Breast epithelium (tissue), 4 donors: ENCODE data around the gene SYTL4. TPM values are rescaled to one million over a fixed set of nuclear protein-coding genes. Genes with fewer than 3 reads are reported as not detected.
"Not testable (repeated sequence)": the region's sequence is repeated elsewhere in the genome, so short reads cannot be mapped to it uniquely, and the experiment has no call there.

Source experiments
- DNase-seq, 2 donors: peaks; one replicate each; pipeline ENCODE4 v3.0.0-alpha.2; 2019; ENCODE audit warnings: low spot score in 2 of 2
- H3K27ac ChIP-seq, 2 donors: fragments of 200-600 bp; sonication (generic) in 1 of 2; one replicate each; pipeline ENCODE4 v1.5.1; 2016 to 2019; ENCODE audit warnings: mild to moderate bottlenecking in 1 of 2
- H3K27me3 ChIP-seq, 2 donors: fragments of 200-600 bp; sonication (generic) in 1 of 2; one replicate each; pipeline versions ENCODE4 v1.5.1 to v1.6.0; 2017 to 2019; ENCODE audit warnings: control low read depth in 1 of 2, mild to moderate bottlenecking in 1 of 2
- H3K36me3 ChIP-seq: fragments of 200-600 bp; one replicate; pipeline ENCODE4 v1.5.1; 2019
- H3K4me1 ChIP-seq, 2 donors: fragments of 200-600 bp; sonication (generic); one replicate each; pipeline ENCODE4 v1.5.1; 2016 to 2019; ENCODE audit warnings: control low read depth in 1 of 2
- H3K4me3 ChIP-seq, 3 donors: fragments of 200-600 bp; sonication (generic); 1 replicate in 2 of 3; 2 replicates in 1 of 3; pipeline ENCODE4 v1.5.1; 2016 to 2019; ENCODE audit warnings: mild to moderate bottlenecking in 3 of 3, moderate library complexity in 2 of 3
- H3K9me3 ChIP-seq, 2 donors: fragments of 200-600 bp; sonication (generic) in 1 of 2; one replicate each; pipeline ENCODE4 v1.5.1; 2016 to 2019; ENCODE audit warnings: control low read depth in 1 of 2
- POLR2A ChIP-seq: fragments of 450-650 bp; IDR thresholded peaks from one replicate; pipeline ENCODE4 v1.6.1; 2016; ENCODE audit warnings: antibody characterized with exemption, mild to moderate bottlenecking, moderate library complexity
- POLR2AphosphoS5 ChIP-seq, 3 donors: sonication (generic); formaldehyde crosslinking; IDR thresholded peaks; one replicate each; pipeline ENCODE4 v1.6.1; 2017; ENCODE audit warnings: antibody characterized with exemption in 3 of 3
- intact Hi-C: fragments of 100-400 bp; cut with DNase I; formaldehyde crosslinking; loops from one replicate; pipeline ENCODE4 v1.15.1; 2023; ENCODE audit warnings: low total_unique reads
- total RNA-seq, 3 donors: library from RNA; depleted of rRNA; stranded (reverse); fragments of >200 nt; gene quantifications; one replicate each; pipeline ENCODE4 v1.1.0, GENCODE V29; 2016
- TF ChIP-seq, protein P1 (sequence below), 3 donors: fragments of 450-650 bp; IDR thresholded peaks; one replicate each; pipeline ENCODE4 v1.5.1; 2016 to 2017; ENCODE audit warnings: antibody characterized with exemption in 3 of 3, mild to moderate bottlenecking in 3 of 3, moderate library complexity in 3 of 3

The SYTL4 gene
- total RNA-seq, 3 donors from 2014 or later = 19.3 to 29.9 (median 25.2) TPM

DNA sequence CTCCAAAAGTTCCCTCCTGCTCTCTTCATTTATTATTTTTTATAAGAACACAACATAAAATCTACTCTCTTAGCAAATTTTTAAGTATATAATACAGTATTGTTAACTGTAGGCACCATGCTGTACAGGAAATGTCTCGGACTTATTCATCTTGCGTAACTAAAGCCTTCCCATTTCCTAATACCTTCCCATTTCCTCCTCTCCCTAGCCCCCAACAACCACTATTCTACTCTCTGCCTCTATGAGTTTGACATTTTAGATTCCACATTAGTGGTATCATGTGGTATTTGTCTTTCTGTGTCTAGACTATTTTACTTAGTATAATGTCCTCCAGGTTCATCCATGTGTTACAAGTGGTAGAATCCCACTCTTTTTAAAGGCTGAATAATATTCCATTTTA is 15.8 kb upstream of the SYTL4 start:
- Histone ChIP-seq H3K27me3 (peaks cover 0 to 59% of the 10 kb centered on the region in 2 donors), H3K27ac (no peak overlapping the region), H3K4me1 (no peaks in the 10 kb centered on the region), H3K36me3 (no peaks in the 10 kb centered on the region), H3K9me3 (no peaks in the 10 kb centered on the region), H3K4me3 (no peak overlapping the region)
- TF ChIP-seq POLR2AphosphoS5 (IDR thresholded peaks at IDR 0.05) = no peak
- TF ChIP-seq POLR2A = no peak
- TF ChIP-seq, protein P1, sequence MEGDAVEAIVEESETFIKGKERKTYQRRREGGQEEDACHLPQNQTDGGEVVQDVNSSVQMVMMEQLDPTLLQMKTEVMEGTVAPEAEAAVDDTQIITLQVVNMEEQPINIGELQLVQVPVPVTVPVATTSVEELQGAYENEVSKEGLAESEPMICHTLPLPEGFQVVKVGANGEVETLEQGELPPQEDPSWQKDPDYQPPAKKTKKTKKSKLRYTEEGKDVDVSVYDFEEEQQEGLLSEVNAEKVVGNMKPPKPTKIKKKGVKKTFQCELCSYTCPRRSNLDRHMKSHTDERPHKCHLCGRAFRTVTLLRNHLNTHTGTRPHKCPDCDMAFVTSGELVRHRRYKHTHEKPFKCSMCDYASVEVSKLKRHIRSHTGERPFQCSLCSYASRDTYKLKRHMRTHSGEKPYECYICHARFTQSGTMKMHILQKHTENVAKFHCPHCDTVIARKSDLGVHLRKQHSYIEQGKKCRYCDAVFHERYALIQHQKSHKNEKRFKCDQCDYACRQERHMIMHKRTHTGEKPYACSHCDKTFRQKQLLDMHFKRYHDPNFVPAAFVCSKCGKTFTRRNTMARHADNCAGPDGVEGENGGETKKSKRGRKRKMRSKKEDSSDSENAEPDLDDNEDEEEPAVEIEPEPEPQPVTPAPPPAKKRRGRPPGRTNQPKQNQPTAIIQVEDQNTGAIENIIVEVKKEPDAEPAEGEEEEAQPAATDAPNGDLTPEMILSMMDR (IDR thresholded peaks at IDR 0.05) = no peak
- no peak for DNase-seq
- intact Hi-C loops = no loop called here

DNA sequence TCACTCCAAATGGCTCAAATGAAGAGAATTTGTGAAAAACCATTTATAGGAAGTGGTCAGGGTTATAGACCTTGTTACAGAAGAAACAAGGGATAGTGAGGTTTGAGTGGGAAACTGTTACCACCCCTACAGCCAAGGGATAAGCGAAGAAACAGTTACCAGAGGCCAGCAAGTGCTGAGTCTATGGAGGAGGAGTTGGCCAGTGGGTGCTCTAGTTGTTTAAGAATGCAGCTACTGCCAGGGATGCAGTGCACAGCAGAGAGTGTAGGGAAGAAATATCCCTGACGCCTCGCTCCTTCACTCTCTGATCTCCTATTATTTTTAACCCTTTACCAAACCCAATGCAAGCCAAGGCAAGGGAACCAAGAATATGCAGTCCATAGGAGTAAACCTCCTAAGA is 15.2 kb upstream of the SYTL4 start:
- H3K9me3 ChIP-seq = no peaks in the 10 kb centered on the region
- peaks cover 0 to 55% of the 10 kb centered on the region in 2 donors for H3K27me3 ChIP-seq
- no peak overlapping the region for H3K4me3 ChIP-seq
- intact Hi-C loops = no loop called here
- DNase-seq = no peak
- no peaks in the 10 kb centered on the region for H3K4me1 ChIP-seq
- no peak for TF ChIP-seq POLR2AphosphoS5 (IDR thresholded peaks at IDR 0.05)
- TF ChIP-seq, protein P1 (IDR thresholded peaks at IDR 0.05) = no peak
- TF ChIP-seq POLR2A = no peak
- H3K27ac ChIP-seq = no peak overlapping the region
- H3K36me3 ChIP-seq = no peaks in the 10 kb centered on the region

DNA sequence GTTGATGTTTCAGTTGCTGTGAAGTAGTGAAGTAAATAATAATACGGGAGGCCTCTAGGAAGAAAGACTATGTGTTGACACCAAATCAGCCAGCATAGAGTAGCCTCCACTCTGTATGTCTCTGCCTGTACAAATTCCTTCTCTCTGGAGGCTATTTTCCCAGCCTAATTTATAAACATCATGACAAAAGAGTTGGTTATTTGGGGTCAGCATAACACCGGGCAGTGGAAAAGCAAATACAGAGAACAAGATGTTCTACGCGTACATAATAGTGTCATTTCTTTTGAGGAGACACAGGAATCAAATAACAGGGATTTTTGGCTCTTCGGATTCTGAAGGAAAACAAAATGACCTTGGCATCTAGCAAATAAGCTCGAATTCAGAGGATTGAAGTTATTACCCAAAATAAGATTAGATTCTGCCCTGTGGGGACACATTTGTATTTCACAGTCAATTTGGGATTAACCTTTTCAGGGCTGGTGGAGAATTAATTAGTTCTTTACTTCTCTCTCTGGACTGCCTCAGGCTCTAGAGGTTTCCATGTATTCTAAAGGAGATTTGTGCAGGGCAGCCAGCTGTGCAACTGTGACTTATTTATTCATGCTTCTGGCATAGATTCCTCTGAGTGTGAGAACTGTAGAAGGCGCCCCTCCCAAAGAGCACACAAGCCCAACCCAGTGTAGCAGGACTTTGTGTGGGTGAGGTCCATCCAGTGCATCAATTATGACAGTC is 14.1 kb upstream of the SYTL4 start:
- Histone ChIP-seq H3K9me3 (no peaks in the 10 kb centered on the region), H3K36me3 (no peaks in the 10 kb centered on the region), H3K4me3 (no peak overlapping the region), H3K4me1 (no peaks in the 10 kb centered on the region), H3K27ac (peak overlapping the region; percentile 23 to 53), H3K27me3 (peaks cover 0 to 53% of the 10 kb centered on the region in 2 donors)
- intact Hi-C loops = no loop called here
- TF ChIP-seq POLR2A = no peak
- TF ChIP-seq, protein P1 (IDR thresholded peaks at IDR 0.05) = no peak
- no peak for DNase-seq

DNA sequence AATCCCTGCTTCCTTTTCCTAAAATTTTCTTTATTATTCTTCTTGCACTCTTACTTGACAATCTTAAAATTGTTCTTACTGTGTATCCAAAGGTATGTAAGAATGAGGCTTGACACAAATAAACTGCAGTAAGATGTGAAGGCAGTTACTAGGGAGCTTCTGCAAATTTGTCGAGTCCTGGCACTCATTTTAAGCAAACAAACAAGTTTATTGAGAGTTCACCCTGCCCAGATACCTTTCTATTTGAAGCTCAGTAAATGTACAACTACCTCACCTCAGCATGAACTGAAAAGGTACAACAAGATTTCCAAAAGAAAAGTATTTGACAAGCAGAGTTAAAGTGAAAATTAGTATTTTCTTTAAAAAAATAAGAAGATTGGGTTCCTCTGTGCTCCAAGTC is 13.3 kb upstream of the SYTL4 start:
- H3K27ac ChIP-seq = peak overlapping the region in 1 of 2 donors; percentile 53
- DNase-seq = no peak
- TF ChIP-seq, protein P1 (IDR thresholded peaks at IDR 0.05) = no peak
- TF ChIP-seq POLR2A (no peak), POLR2AphosphoS5 (IDR thresholded peaks at IDR 0.05) (no peak)
- peaks cover 0 to 56% of the 10 kb centered on the region in 2 donors for H3K27me3 ChIP-seq
- no peaks in the 10 kb centered on the region for H3K36me3 ChIP-seq
- H3K9me3 ChIP-seq = no peaks in the 10 kb centered on the region
- H3K4me1 ChIP-seq = no peaks in the 10 kb centered on the region
- intact Hi-C loops = no loop called here
- H3K4me3 ChIP-seq = no peak overlapping the region

DNA sequence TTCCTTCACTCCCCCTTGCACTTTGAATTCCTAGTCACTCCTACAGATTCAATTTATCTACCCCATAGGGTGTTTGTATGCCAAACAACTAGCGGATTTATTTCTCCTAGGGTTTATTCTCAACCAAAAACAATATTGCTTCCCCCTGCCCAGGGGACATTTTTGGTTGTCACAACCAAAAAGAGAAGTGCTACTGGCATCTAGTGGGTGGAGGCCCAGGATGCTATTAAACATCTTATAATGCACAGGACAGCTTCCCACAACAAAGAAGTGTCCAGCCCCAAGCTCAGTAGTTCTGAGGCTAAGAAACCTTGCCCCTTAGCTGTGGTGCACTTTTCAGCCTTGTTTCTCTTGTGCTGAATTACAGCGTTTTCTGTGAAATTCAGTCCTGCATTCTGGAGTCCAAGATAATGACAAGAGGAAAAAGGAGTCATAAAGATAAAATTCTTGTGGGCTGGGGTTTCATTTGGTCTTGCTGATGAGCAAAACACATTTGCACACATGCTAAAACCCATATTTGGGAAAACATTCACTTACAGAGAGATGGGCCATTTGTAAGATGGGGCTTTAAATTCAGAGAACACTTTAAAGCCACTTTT is 11.2 kb upstream of the SYTL4 start:
- TF ChIP-seq, protein P1 (IDR thresholded peaks at IDR 0.05) = no peak
- no peak for TF ChIP-seq POLR2A
- TF ChIP-seq POLR2AphosphoS5 (IDR thresholded peaks at IDR 0.05) = no peak
- no peak for DNase-seq
- Histone ChIP-seq H3K9me3 (no peaks in the 10 kb centered on the region), H3K27ac (no peak overlapping the region), H3K36me3 (no peaks in the 10 kb centered on the region), H3K4me1 (no peaks in the 10 kb centered on the region), H3K4me3 (no peak overlapping the region), H3K27me3 (peaks cover 0 to 52% of the 10 kb centered on the region in 2 donors)
- intact Hi-C loops = no loop called here

DNA sequence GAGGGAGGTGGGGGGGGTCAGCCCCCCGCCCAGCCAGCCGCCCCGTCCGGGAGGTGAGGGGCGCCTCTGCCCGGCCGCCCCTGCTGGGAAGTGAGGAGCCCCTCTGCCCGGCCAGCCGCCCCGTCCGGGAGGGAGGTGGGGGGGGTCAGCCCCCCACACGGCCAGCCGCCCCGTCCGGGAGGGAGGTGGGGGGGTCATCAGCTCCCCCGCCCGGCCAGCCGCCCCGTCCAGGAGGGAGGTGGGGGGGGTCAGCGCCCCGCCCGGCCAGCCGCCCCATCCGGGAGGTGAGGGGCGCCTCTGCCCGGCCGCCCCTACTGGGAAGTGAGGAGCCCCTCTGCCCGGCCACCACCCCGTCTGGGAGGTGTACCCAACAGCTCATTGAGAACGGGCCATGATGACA is 7.9 kb downstream of the SYTL4 start:
- intact Hi-C loops, H3K9me3 ChIP-seq, H3K4me1 ChIP-seq, DNase-seq, H3K4me3 ChIP-seq, H3K27ac ChIP-seq, H3K36me3 ChIP-seq: not testable (repeated sequence)
- H3K27me3 ChIP-seq = peaks cover 0 to 25% of the 10 kb centered on the region in 2 donors
